SK-N-SH (cell line): ENCODE data around the gene SPOCK1. TPM values are rescaled to one million over a fixed set of nuclear protein-coding genes. Genes with fewer than 3 reads are reported as not detected.
A peak's percentile ranks its signal among the peaks of the same experiment; 100 is the strongest.

ENCODE experiments used
- CTCF ChIA-PET: fragments of 300-600, 350-600 bp; formaldehyde crosslinking; extraction: SDS; loops from one replicate; lab custom pipeline; 2021; lab: Yijun Ruan, JAX
- POLR2A ChIA-PET: fragments of 350-600 bp; sonication (Branson Sonifier 250); formaldehyde crosslinking; extraction: SDS; loops from one replicate; lab custom pipeline; 2020; ENCODE audit warnings: antibody characterized with exemption, inconsistent platforms; lab: Yijun Ruan, JAX
- DNase-seq: peaks from one replicate; pipeline ENCODE4 v3.0.0; 2012
- H2AFZ ChIP-seq: fragments of 200-600 bp; sonication (generic); 2 replicates; pipeline ENCODE4 v1.8.1; 2016; ENCODE audit warnings: antibody characterized with exemption, mild to moderate bottlenecking, low read depth
- H3F3A ChIP-seq: fragments of 200-600 bp; sonication (generic); replicated peaks from 2 replicates; pipeline ENCODE3; 2016; ENCODE audit warnings: antibody characterized with exemption, mild to moderate bottlenecking; ENCODE audit not compliant: insufficient read depth
- H3K27ac ChIP-seq, 2 experiments: fragments of 200-500 bp in 1 of 2; fragments of 200-600 bp in 1 of 2; sonication (Bioruptor generic) in 1 of 2; sonication (generic), shearing (Covaris generic) in 1 of 2; 2 replicates each; pipeline versions ENCODE4 v1.5.1 to v1.6.1; 2014 to 2016; ENCODE audit warnings: low read depth in 2 of 2, inconsistent platforms in 1 of 2, low read length in 1 of 2, mild to moderate bottlenecking in 1 of 2, mixed read lengths in 1 of 2
- H3K27me3 ChIP-seq: fragments of 200-600 bp; sonication (generic), shearing (Covaris generic); 2 replicates; pipeline ENCODE4 v1.6.1; 2016; ENCODE audit warnings: mixed run types; ENCODE audit not compliant: insufficient read depth
- H3K36me3 ChIP-seq, 2 experiments: fragments of 200-500 bp in 1 of 2; fragments of 200-600 bp in 1 of 2; sonication (Bioruptor generic) in 1 of 2; sonication (generic) in 1 of 2; replicated peaks in 1 of 2; 2 replicates each; pipeline versions ENCODE3 to v1.5.1; 2014 to 2016; ENCODE audit warnings: low read length in 1 of 2, mild to moderate bottlenecking in 1 of 2; ENCODE audit not compliant: insufficient read depth in 2 of 2, control insufficient read depth in 1 of 2
- H3K4me1 ChIP-seq, 2 experiments: fragments of 200-500 bp in 1 of 2; fragments of 200-600 bp in 1 of 2; sonication (Bioruptor generic) in 1 of 2; sonication (generic), shearing (Covaris generic) in 1 of 2; 2 replicates each; pipeline versions ENCODE4 v1.5.1 to v1.6.1; 2014 to 2016; ENCODE audit warnings: low read depth in 1 of 2, low read length in 1 of 2, mixed run types in 1 of 2; ENCODE audit not compliant: insufficient read depth in 2 of 2, control insufficient read depth in 1 of 2
- H3K4me2 ChIP-seq: fragments of 200-600 bp; sonication (generic), shearing (Covaris generic); 2 replicates; pipeline ENCODE4 v1.6.1; 2017; ENCODE audit warnings: mixed run types
- H3K4me3 ChIP-seq, 2 experiments: fragments of 200-500 bp in 1 of 2; fragments of 200-600 bp in 1 of 2; sonication (Bioruptor generic) in 1 of 2; sonication (generic), shearing (Covaris generic) in 1 of 2; 2 replicates each; pipeline versions ENCODE4 v1.5.1 to v1.8.1; 2014 to 2016; ENCODE audit warnings: low read depth in 2 of 2, inconsistent platforms in 1 of 2, low read length in 1 of 2, mild to moderate bottlenecking in 1 of 2, mixed read lengths in 1 of 2, moderate library complexity in 1 of 2
- H3K79me2 ChIP-seq: fragments of 200-600 bp; sonication (generic); 2 replicates; pipeline ENCODE4 v1.8.1; 2017; ENCODE audit warnings: mild to moderate bottlenecking; ENCODE audit not compliant: insufficient read depth
- H3K9ac ChIP-seq: fragments of 200-600 bp; sonication (generic); 2 replicates; pipeline ENCODE4 v1.6.1; 2017; ENCODE audit warnings: mixed run types
- H3K9me2 ChIP-seq: fragments of 200-600 bp; sonication (generic); 2 replicates; pipeline ENCODE4 v1.6.1; 2017; ENCODE audit warnings: mixed run types
- H3K9me3 ChIP-seq: fragments of 200-600 bp; sonication (generic); 2 replicates; pipeline ENCODE4 v1.6.1; 2017; ENCODE audit warnings: mixed run types, mild to moderate bottlenecking, moderate library complexity
- H4K20me1 ChIP-seq: fragments of 200-600 bp; sonication (generic); 2 replicates; pipeline ENCODE4 v1.6.1; 2017; ENCODE audit warnings: mild to moderate bottlenecking, mixed run types; ENCODE audit not compliant: insufficient read depth
- CHD2 ChIP-seq: fragments of 150-350 bp; IDR thresholded peaks from 2 replicates; pipeline ENCODE4 v1.6.1; 2018; ENCODE audit warnings: low read length; ENCODE audit not compliant: partially characterized antibody
- ELF1 ChIP-seq: IDR thresholded peaks from 2 replicates; pipeline ENCODE4 v1.4.0; 2012
- FOSL2 ChIP-seq: IDR thresholded peaks from 2 replicates; pipeline ENCODE4 v1.4.0; 2012; ENCODE audit warnings: low read depth, mild to moderate bottlenecking, moderate library complexity, borderline replicate concordance
- FOXJ3 ChIP-seq: sonication (generic); formaldehyde crosslinking; IDR thresholded peaks from 2 replicates; pipeline ENCODE4 v1.5.1; 2020; ENCODE audit warnings: mild to moderate bottlenecking, missing genetic modification reagents
- FOXM1 ChIP-seq: IDR thresholded peaks from 2 replicates; pipeline ENCODE4 v1.4.0; 2012; ENCODE audit warnings: low read depth, mild to moderate bottlenecking
- GABPA ChIP-seq: IDR thresholded peaks from 2 replicates; pipeline ENCODE4 v1.4.0; 2012; ENCODE audit warnings: low read depth, mild to moderate bottlenecking
- GATA2 ChIP-seq: sonication (generic); formaldehyde crosslinking; IDR thresholded peaks from 2 replicates; pipeline ENCODE4 v1.5.0; 2020; ENCODE audit warnings: mild to moderate bottlenecking, missing genetic modification reagents
- JUND ChIP-seq: IDR thresholded peaks from 2 replicates; pipeline ENCODE4 v1.4.0; 2012
- MEF2A ChIP-seq: IDR thresholded peaks from 2 replicates; pipeline ENCODE4 v1.4.0; 2012; ENCODE audit warnings: low read depth, borderline replicate concordance
- MXI1 ChIP-seq: IDR thresholded peaks from 2 replicates; pipeline ENCODE4 v1.6.1; 2012; ENCODE audit warnings: mild to moderate bottlenecking, low read depth, low read length, improper control_type of control experiment
- NFIC ChIP-seq: IDR thresholded peaks from 2 replicates; pipeline ENCODE4 v1.4.0; 2012; ENCODE audit warnings: borderline replicate concordance
- NRF1 ChIP-seq: IDR thresholded peaks from 2 replicates; pipeline ENCODE4 v1.6.1; 2012; ENCODE audit warnings: low read depth, mild to moderate bottlenecking, low read length
- POLR2AphosphoS5 ChIP-seq: IDR thresholded peaks from 2 replicates; pipeline ENCODE4 v1.6.1; 2012; ENCODE audit warnings: low read depth, low read length
- RAD21 ChIP-seq: IDR thresholded peaks from 2 replicates; pipeline ENCODE4 v1.6.1; 2012; ENCODE audit warnings: mild to moderate bottlenecking, low read length
- RCOR1 ChIP-seq: fragments of 150-350 bp; IDR thresholded peaks from 2 replicates; pipeline ENCODE4 v1.6.1; 2017; ENCODE audit warnings: antibody characterized with exemption, low read length
- RFX5 ChIP-seq: IDR thresholded peaks from 2 replicates; pipeline ENCODE4 v1.6.1; 2012; ENCODE audit warnings: mild to moderate bottlenecking, improper control_type of control experiment, low read length
- RXRA ChIP-seq: IDR thresholded peaks from 2 replicates; pipeline ENCODE4 v1.4.0; 2012; ENCODE audit warnings: low read depth, mild to moderate bottlenecking, borderline replicate concordance
- SIN3A ChIP-seq: IDR thresholded peaks from 2 replicates; pipeline ENCODE4 v1.6.1; 2012; ENCODE audit warnings: low read depth, mild to moderate bottlenecking, low read length, moderate library complexity, borderline replicate concordance
- SMC3 ChIP-seq: IDR thresholded peaks from 2 replicates; pipeline ENCODE4 v1.6.1; 2012; ENCODE audit warnings: low read depth, low read length, improper control_type of control experiment
- TAF1 ChIP-seq: IDR thresholded peaks from 2 replicates; pipeline ENCODE4 v1.6.1; 2012; ENCODE audit warnings: low read depth, mild to moderate bottlenecking, low read length, moderate library complexity, borderline replicate concordance
- TCF12 ChIP-seq: IDR thresholded peaks from 2 replicates; pipeline ENCODE4 v1.4.0; 2012
- TEAD4 ChIP-seq: IDR thresholded peaks from 2 replicates; pipeline ENCODE4 v1.4.0; 2012; ENCODE audit warnings: mild to moderate bottlenecking, borderline replicate concordance; ENCODE audit not compliant: insufficient read depth
- USF1 ChIP-seq: IDR thresholded peaks from 2 replicates; pipeline ENCODE4 v1.4.0; 2012; ENCODE audit warnings: low read depth, borderline replicate concordance
- USF2 ChIP-seq: fragments of 150-350 bp; IDR thresholded peaks from 2 replicates; pipeline ENCODE4 v1.6.1; 2017; ENCODE audit warnings: antibody characterized with exemption, low read length, low read depth, borderline replicate concordance
- YY1 ChIP-seq: IDR thresholded peaks from 2 replicates; pipeline ENCODE4 v1.4.0; 2012; ENCODE audit warnings: low read depth, mild to moderate bottlenecking
- WGBS: methylation state at CpG from one replicate; pipeline ENCODE4 v1.1.6; 2017; ENCODE audit warnings: low lambda C conversion rate; 5-methylcytosine and 5-hydroxymethylcytosine counted together
- polyA plus RNA-seq, 3 experiments: library from polyadenylated mRNA; depleted of rRNA; stranded (reverse); fragments of >200 nt; gene quantifications; 2 replicates each; pipeline ENCODE4 v1.2.3, GENCODE V29; 2012
- TF ChIP-seq, protein P1 (sequence below): IDR thresholded peaks from 2 replicates; pipeline ENCODE4 v1.4.0; 2012; ENCODE audit warnings: low read depth, borderline replicate concordance

Gene SPOCK1
- polyA plus RNA-seq, 1 of the 3 experiments (the other 2 are of a cell fraction) = 11.3 TPM

- no peaks in the 10 kb centered on the region for H3K9me2 ChIP-seq
- H3K27ac ChIP-seq = peak overlapping the region in 1 of 2 experiments; percentile 51; a peak in 1 of 4 replicates
- peaks cover 39% of the 10 kb centered on the region for H4K20me1 ChIP-seq
- no peaks in the 10 kb centered on the region for H3K27me3 ChIP-seq
- ChIA-PET CTCF (interaction anchor here (0.7 to 1.9 kb wide), 5 partner anchors 9 to 101 kb away, joined by 3 to 9 read pairs (median 3); partner anchors contain the start of gene SPOCK1), POLR2A (no interaction called here)
- H3K79me2 ChIP-seq = peaks cover 30% of the 10 kb centered on the region
- no peak overlapping the region for H2AFZ ChIP-seq
- H3K9ac ChIP-seq = no peak overlapping the region
- TF ChIP-seq CHD2 (no peak), FOXM1 (no peak), ELF1 (no peak), RCOR1 (no peak; the same call in 1 of the 2 replicates), GATA2 (CRISPR knock-in tag) (peak; percentile 54; the same call in 1 of the 2 replicates), NFIC (no peak), FOXJ3 (no peak)
- TF ChIP-seq, protein P1, sequence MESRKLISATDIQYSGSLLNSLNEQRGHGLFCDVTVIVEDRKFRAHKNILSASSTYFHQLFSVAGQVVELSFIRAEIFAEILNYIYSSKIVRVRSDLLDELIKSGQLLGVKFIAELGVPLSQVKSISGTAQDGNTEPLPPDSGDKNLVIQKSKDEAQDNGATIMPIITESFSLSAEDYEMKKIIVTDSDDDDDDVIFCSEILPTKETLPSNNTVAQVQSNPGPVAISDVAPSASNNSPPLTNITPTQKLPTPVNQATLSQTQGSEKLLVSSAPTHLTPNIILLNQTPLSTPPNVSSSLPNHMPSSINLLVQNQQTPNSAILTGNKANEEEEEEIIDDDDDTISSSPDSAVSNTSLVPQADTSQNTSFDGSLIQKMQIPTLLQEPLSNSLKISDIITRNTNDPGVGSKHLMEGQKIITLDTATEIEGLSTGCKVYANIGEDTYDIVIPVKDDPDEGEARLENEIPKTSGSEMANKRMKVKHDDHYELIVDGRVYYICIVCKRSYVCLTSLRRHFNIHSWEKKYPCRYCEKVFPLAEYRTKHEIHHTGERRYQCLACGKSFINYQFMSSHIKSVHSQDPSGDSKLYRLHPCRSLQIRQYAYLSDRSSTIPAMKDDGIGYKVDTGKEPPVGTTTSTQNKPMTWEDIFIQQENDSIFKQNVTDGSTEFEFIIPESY = no peak
- H3K4me3 ChIP-seq = no peak overlapping the region
- no peak for DNase-seq
- no peaks in the 10 kb centered on the region for H3K36me3 ChIP-seq
- no peak overlapping the region for H3K4me2 ChIP-seq
- H3F3A ChIP-seq = no peaks in the 10 kb centered on the region
- no peaks in the 10 kb centered on the region for H3K9me3 ChIP-seq
- H3K4me1 ChIP-seq = peaks cover 9 to 41% of the 10 kb centered on the region in 2 experiments; a peak in 3 of 4 replicates
- 46% methylated on average over 2 of the region's 2 CpGs for WGBS
These were observed 101.0 kb downstream of the SPOCK1 start for GRCh38 chr5:137398154-137398553.

DNA sequence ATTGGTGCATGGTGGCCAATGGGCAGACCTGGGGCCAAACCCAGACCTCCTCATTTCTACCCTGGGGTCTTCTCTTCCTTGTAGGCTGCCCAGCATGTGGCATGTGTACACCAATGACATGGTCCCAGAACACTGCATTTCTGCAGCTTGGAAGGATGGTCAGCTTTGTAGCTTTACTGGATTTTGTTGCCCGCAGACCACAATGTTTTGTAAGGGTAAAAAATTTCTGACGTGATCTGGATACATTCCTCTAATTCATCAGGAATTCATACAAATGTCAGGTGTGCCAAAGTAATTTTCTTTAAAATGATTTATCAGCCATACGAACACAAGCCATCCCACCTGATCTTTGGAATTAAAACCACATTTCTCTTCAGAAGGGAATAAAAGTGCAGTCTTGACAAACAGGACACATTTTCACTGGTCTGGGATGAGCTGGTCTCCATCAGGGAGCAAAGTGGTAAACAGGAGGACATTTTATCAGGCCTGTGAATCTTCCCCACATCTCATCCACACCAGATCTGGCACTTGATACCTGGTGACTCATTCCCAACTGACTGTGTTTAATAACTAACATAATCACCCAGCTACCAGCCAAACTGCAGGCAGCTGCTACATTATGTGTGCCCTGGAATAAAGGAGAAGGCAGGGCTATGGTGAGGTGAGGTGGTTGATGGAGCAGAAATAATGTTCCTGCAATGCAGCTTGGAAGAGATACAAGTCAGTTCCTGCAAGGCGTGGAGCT, 103.9 kb downstream of the SPOCK1 start:
- H3K4me2 ChIP-seq = peak overlapping the region; percentile 24; the same call in 1 of the 2 replicates
- DNase-seq = peak; percentile 43
- H3K9ac ChIP-seq = no peak overlapping the region
- peaks cover 39% of the 10 kb centered on the region for H4K20me1 ChIP-seq
- H3K79me2 ChIP-seq = peaks cover 45% of the 10 kb centered on the region
- H3K27me3 ChIP-seq = no peaks in the 10 kb centered on the region
- no peaks in the 10 kb centered on the region for H3K9me2 ChIP-seq
- H2AFZ ChIP-seq = no peak overlapping the region
- H3K4me3 ChIP-seq = no peak overlapping the region
- ChIA-PET POLR2A (interaction anchor here (0.6 kb wide), 1 partner anchor 358 kb away, joined by 3 read pairs; no protein-coding TSS in a partner anchor), CTCF (interaction anchor here (0.6 to 1.9 kb wide), 8 partner anchors 11 to 192 kb away, joined by 3 to 8 read pairs (median 4); partner anchors contain the start of gene SPOCK1)
- H3K27ac ChIP-seq = peak overlapping the region in 1 of 2 experiments; percentile 73; a peak in 2 of 4 replicates
- no peaks in the 10 kb centered on the region for H3K9me3 ChIP-seq
- no peaks in the 10 kb centered on the region for H3K36me3 ChIP-seq
- no peaks in the 10 kb centered on the region for H3F3A ChIP-seq
- 42% methylated on average over 4 of the region's 4 CpGs for WGBS
- H3K4me1 ChIP-seq = peaks cover 11 to 44% of the 10 kb centered on the region in 2 experiments; a peak in 3 of 4 replicates
- no peak for TF ChIP-seq MEF2A
- TF ChIP-seq GABPA = no peak
- peak; percentile 61; the same call in 1 of the 2 replicates for TF ChIP-seq TEAD4
- TF ChIP-seq POLR2AphosphoS5 = peak; percentile 61
- TF ChIP-seq NFIC = peak; percentile 57
- peak; percentile 95 for TF ChIP-seq TCF12
- peak; percentile 58; the same call in 1 of the 2 replicates for TF ChIP-seq FOSL2
- no peak for TF ChIP-seq SIN3A
- no peak for TF ChIP-seq RXRA
- no peak for TF ChIP-seq TAF1
- no peak for TF ChIP-seq RFX5
- TF ChIP-seq YY1 = no peak
- TF ChIP-seq MXI1 = no peak
- TF ChIP-seq SMC3 = no peak
- TF ChIP-seq USF2 = no peak
- peak; percentile 75 for TF ChIP-seq JUND
- TF ChIP-seq NRF1 = no peak
- no peak for TF ChIP-seq USF1
- no peak for TF ChIP-seq RAD21
